Measurements from ENCODE around the gene PTPRT. TPM values are rescaled to one million over a fixed set of nuclear protein-coding genes. Genes with fewer than 3 reads are reported as not detected.

PTPRT gene
- total RNA-seq, 1 experiment from 2014 or later: not detected

- intact Hi-C loops (cut with micrococcal nuclease): no loop called here
- Histone ChIP-seq H3K27me3 (ENCODE audit: insufficient read depth, low read length) (no peaks in the 10 kb centered on the region), H3K4me1 (ENCODE audit: control insufficient read depth in 1 of 2, insufficient read depth in 2 of 2, low read length in 2 of 2) (no peaks in the 10 kb centered on the region), H3K9me3 (ENCODE audit: control insufficient read depth in 1 of 2, insufficient read depth in 1 of 2, low read depth in 1 of 2, low read length in 2 of 2) (peaks cover 0 to 39% of the 10 kb centered on the region in 2 experiments; a peak in 2 of 4 replicates), H2AFZ (ENCODE audit: low read depth, low read length, poor library complexity, severe bottlenecking) (no peak overlapping the region), H3K36me3 (ENCODE audit: control insufficient read depth in 1 of 2, insufficient read depth in 2 of 2, low read length in 2 of 2) (no peaks in the 10 kb centered on the region), H3K27ac (ENCODE audit: low read depth, low read length) (no peak overlapping the region), H3K4me2 (ENCODE audit: low read length) (no peak overlapping the region), H3K9me2 (ENCODE audit: insufficient read depth) (no peaks in the 10 kb centered on the region), H3K79me2 (ENCODE audit: insufficient read depth, low read length) (no peaks in the 10 kb centered on the region), H4K20me1 (ENCODE audit: insufficient read depth) (no peaks in the 10 kb centered on the region), H3K4me3 (replicated peaks in 1 of 2; ENCODE audit: low read depth in 1 of 2, low read length in 2 of 2) (no peak overlapping the region), H3K9ac (ENCODE audit: low read length) (no peak overlapping the region)
- ChIA-PET POLR2A (no interaction called here), CTCF (no interaction called here), RAD21 (ENCODE audit: low non-redundant PET in 1 of 2, low total read pairs in 2 of 2, uncharacterized antibody in 2 of 2, unreplicated experiment in 2 of 2) (no interaction called here)
- DNase-seq (ENCODE audit: low read depth, low spot score) (no peak), ATAC-seq (no peak)
- no peak for TF ChIP-seq POLR2A (IDR thresholded peaks at IDR 0.05; ENCODE audit: borderline replicate concordance, extremely low read depth, insufficient read depth, insufficient read length)
- no peak for TF ChIP-seq SP1 (IDR thresholded peaks at IDR 0.05; ENCODE audit: low read depth)
- no peak for TF ChIP-seq POLR2AphosphoS5 (IDR thresholded peaks at IDR 0.05; ENCODE audit: low read depth, low read length)
- TF ChIP-seq EZH2phosphoT487 (IDR thresholded peaks at IDR 0.05; ENCODE audit: borderline replicate concordance): no peak
- no peak for TF ChIP-seq SRF (IDR thresholded peaks at IDR 0.05; ENCODE audit: low read depth)
- TF ChIP-seq, protein P1, sequence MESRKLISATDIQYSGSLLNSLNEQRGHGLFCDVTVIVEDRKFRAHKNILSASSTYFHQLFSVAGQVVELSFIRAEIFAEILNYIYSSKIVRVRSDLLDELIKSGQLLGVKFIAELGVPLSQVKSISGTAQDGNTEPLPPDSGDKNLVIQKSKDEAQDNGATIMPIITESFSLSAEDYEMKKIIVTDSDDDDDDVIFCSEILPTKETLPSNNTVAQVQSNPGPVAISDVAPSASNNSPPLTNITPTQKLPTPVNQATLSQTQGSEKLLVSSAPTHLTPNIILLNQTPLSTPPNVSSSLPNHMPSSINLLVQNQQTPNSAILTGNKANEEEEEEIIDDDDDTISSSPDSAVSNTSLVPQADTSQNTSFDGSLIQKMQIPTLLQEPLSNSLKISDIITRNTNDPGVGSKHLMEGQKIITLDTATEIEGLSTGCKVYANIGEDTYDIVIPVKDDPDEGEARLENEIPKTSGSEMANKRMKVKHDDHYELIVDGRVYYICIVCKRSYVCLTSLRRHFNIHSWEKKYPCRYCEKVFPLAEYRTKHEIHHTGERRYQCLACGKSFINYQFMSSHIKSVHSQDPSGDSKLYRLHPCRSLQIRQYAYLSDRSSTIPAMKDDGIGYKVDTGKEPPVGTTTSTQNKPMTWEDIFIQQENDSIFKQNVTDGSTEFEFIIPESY (IDR thresholded peaks at IDR 0.05; ENCODE audit: extremely low read depth, insufficient replicate concordance, low read length): no peak
- TF ChIP-seq ZFX (IDR thresholded peaks at IDR 0.05): no peak
- no peak for TF ChIP-seq MAX (IDR thresholded peaks at IDR 0.05)
- no peak for TF ChIP-seq FOSL1 (IDR thresholded peaks at IDR 0.05; ENCODE audit: low read depth)
- TF ChIP-seq RAD21 (IDR thresholded peaks at IDR 0.05; ENCODE audit: low read depth): no peak
- TF ChIP-seq JUND (IDR thresholded peaks at IDR 0.05): no peak
- no peak for TF ChIP-seq EZH2 (IDR thresholded peaks at IDR 0.05)
- no peak for TF ChIP-seq ZNF274 (IDR thresholded peaks at IDR 0.05; ENCODE audit: low read depth, low read length)
- no peak for TF ChIP-seq ELF1 (IDR thresholded peaks at IDR 0.05; ENCODE audit: borderline replicate concordance, low read depth)
- TF ChIP-seq ATF3 (IDR thresholded peaks at IDR 0.05): no peak
- BruUV-seq (replicated peaks): no TSS peak
Measured at GRCh38 chr20:42276718-42277602, 912.7 kb downstream of the PTPRT start.

Measured in HCT116 (cell line).